ENCODE measurements around the gene IQCE. TPM values are rescaled to one million over a fixed set of nuclear protein-coding genes. Genes with fewer than 3 reads are reported as not detected.

Gene IQCE
- total RNA-seq, 6 experiments from 2014 or later: 3.7 to 7.0 (median 4.0) TPM

GRCh38 chr7:2639181-2639681, 80.5 kb downstream of the IQCE start:
- peaks cover 0 to 74% (median 42%) of the 10 kb centered on the region in 4 donors for H3K4me1 ChIP-seq
- 0% methylated on average over 5 of the region's 24 CpGs for WGBS (ENCODE audit: insufficient coverage, low coverage, low lambda C conversion rate, missing lambda C conversion rate)
- intact Hi-C loops (cut with DNase I): no loop called here

GRCh38 chr7:2639695-2640481, 81.1 kb downstream of the IQCE start:
- WGBS (ENCODE audit: insufficient coverage, low coverage, low lambda C conversion rate, missing lambda C conversion rate): 40% methylated on average over 7 of the region's 37 CpGs
- peak in 1 of 4 donors; percentile 30 for TF ChIP-seq CTCF (IDR thresholded peaks at IDR 0.05)
- TF ChIP-seq POLR2A (IDR thresholded peaks at IDR 0.05): no peak
- ATAC-seq (no peak), DNase-seq (peak in 1 of 3 donors; percentile 59)
- H3K4me3 ChIP-seq: no peak overlapping the region
- intact Hi-C loops (cut with DNase I): no loop called here
- H3K9me3 ChIP-seq: no peaks in the 10 kb centered on the region
- peak overlapping the region in 2 of 3 donors; percentile 85 to 92 for H3K27ac ChIP-seq
- peaks cover 0 to 73% (median 42%) of the 10 kb centered on the region in 4 donors for H3K4me1 ChIP-seq
- no peaks in the 10 kb centered on the region for H3K27me3 ChIP-seq
- no peaks in the 10 kb centered on the region for H3K36me3 ChIP-seq

More at GRCh38 chr7:2639181-2639681, 80.5 kb downstream of the IQCE start:
- no peaks in the 10 kb centered on the region for H3K9me3 ChIP-seq
- H3K27ac ChIP-seq: peak overlapping the region; percentile 81 to 92 (median 85)
- DNase-seq (peak in 2 of 3 donors; percentile 49 to 63), ATAC-seq (peak in 1 of 4 donors; percentile 3)
- no peak for TF ChIP-seq POLR2A (IDR thresholded peaks at IDR 0.05)
- TF ChIP-seq CTCF (IDR thresholded peaks at IDR 0.05): no peak
- H3K36me3 ChIP-seq: no peaks in the 10 kb centered on the region
- H3K27me3 ChIP-seq: no peaks in the 10 kb centered on the region
- peak overlapping the region in 1 of 3 donors; percentile 23 for H3K4me3 ChIP-seq

DNA sequence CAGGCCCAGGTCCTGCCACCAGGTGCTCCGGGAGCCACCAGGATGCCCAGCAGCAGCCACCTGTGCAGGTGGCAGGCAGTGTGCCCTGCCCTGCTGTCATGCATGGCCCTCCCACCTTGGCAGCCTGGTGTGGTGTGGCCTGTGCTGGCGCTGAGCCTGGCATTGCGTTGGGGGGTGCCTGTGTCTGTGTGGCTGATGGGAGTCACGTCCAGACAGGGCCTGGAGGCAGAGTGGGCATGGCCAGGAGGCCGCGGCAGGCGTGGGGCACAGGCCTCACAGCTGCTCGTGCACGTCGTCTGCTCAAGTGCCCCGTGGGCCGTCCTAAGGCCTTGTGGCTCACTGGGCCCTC, 81.7 kb downstream of the IQCE start:
- DNase-seq (peak in 2 of 3 donors; percentile 77 to 81), ATAC-seq (peak; percentile 2 to 18 (median 8))
- WGBS (ENCODE audit: insufficient coverage, low coverage, low lambda C conversion rate, missing lambda C conversion rate): no CpG with 5 or more reads among the region's 12 CpGs
- TF ChIP-seq CTCF (IDR thresholded peaks at IDR 0.05) (no peak), POLR2A (IDR thresholded peaks at IDR 0.05) (peak; percentile 22)
- H3K4me3 ChIP-seq: no peak overlapping the region
- no peaks in the 10 kb centered on the region for H3K9me3 ChIP-seq
- H3K4me1 ChIP-seq: peaks cover 0 to 67% (median 39%) of the 10 kb centered on the region in 4 donors
- peak overlapping the region in 2 of 3 donors; percentile 79 to 83 for H3K27ac ChIP-seq
- intact Hi-C loops (cut with DNase I): no loop called here
- H3K36me3 ChIP-seq: no peaks in the 10 kb centered on the region
- H3K27me3 ChIP-seq: no peaks in the 10 kb centered on the region

GRCh38 chr7:2640846-2641316, 82.1 kb downstream of the IQCE start:
- intact Hi-C loops (cut with DNase I): no loop called here
- no peaks in the 10 kb centered on the region for H3K27me3 ChIP-seq
- H3K4me1 ChIP-seq: peaks cover 0 to 63% (median 37%) of the 10 kb centered on the region in 4 donors
- no peak for DNase-seq
- H3K27ac ChIP-seq: peak overlapping the region; percentile 79 to 83 (median 80)
- no peaks in the 10 kb centered on the region for H3K36me3 ChIP-seq
- no peak for TF ChIP-seq CTCF (IDR thresholded peaks at IDR 0.05)
- TF ChIP-seq POLR2A (IDR thresholded peaks at IDR 0.05): no peak
- peak; percentile 7 to 24 (median 9) for ATAC-seq
- H3K9me3 ChIP-seq: no peaks in the 10 kb centered on the region
- no CpG with 5 or more reads among the region's 9 CpGs for WGBS (ENCODE audit: insufficient coverage, low coverage, low lambda C conversion rate, missing lambda C conversion rate)
- no peak overlapping the region for H3K4me3 ChIP-seq
